ENCODE results near the gene ASIC5.

- TF ChIP-seq CTCF (IDR thresholded peaks at IDR 0.05) (no peak), POLR2A (IDR thresholded peaks at IDR 0.05) (no peak)
Measured at GRCh38 chr4:155914782-155915181, 48.7 kb upstream of the ASIC5 start.

Data from esophagus squamous epithelium (tissue), 4 donors.